Neural progenitor cell (in vitro differentiated cells): Measurements from ENCODE around the gene FARP2.

Source experiments
- CTCF ChIP-seq: fragments of 200-600 bp; sonication (generic); IDR thresholded peaks from 2 replicates; pipeline ENCODE4 v1.5.1; 2017; ENCODE audit warnings: antibody characterized with exemption, mild to moderate bottlenecking
- EZH2 ChIP-seq: fragments of 200-600 bp; sonication (generic); IDR thresholded peaks from 2 replicates; pipeline ENCODE4 v1.6.1; 2017; ENCODE audit warnings: antibody characterized with exemption, mild to moderate bottlenecking, moderate library complexity
- EZH2phosphoT487 ChIP-seq: fragments of 200-600 bp; sonication (generic); IDR thresholded peaks from 2 replicates; pipeline ENCODE4 v1.6.1; 2017; ENCODE audit warnings: antibody characterized with exemption

DNA sequence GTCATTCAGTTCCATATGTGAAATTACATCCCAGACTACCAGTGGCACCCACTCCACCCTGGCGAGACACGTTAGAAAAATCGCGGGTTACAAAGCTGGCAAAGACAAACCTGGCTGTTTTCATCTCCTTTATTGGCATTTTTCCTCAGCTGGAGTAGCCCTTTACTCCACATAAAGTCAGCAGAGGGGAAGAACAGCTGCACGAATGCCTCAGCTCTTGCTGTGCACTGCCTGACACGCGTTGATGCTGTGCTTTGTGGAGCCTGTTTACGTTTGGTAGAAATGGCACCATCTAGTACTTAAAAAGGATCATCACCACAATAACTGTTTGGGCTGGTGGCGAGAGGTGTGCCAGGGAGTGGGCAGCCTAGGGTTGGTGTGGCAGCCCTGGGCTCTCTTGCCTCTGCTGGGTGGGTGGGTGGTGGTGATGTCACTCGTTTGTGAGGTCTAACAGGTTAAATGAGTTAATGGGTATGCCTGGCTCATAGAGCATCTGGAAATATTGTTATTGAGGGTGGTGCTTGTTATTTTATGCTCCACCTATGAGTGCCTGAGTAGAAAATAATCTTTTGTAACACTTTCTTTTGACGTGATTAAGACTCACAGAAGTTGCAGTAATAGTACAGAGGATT is 16.4 kb downstream of the FARP2 start:
- no peak for TF ChIP-seq CTCF
- TF ChIP-seq EZH2phosphoT487 = no peak
- no peak for TF ChIP-seq EZH2
